SK-N-SH treated with all-trans-retinoic acid at 6 μM for 48 hours (cell line): Measurements from ENCODE around the gene OCIAD1.

Experiments
- GLIS3 ChIP-seq: fragments of 250-450 bp; sonication (Bioruptor Pico); IDR thresholded peaks from 2 replicates; pipeline ENCODE4 v1.5.0; 2020; ENCODE audit warnings: mild to moderate bottlenecking, moderate library complexity
- ISL1 ChIP-seq: fragments of 250-450 bp; sonication (Bioruptor Pico); IDR thresholded peaks from 2 replicates; pipeline ENCODE4 v2.1.2; 2022; ENCODE audit warnings: mild to moderate bottlenecking, moderate library complexity
- ZFP3 ChIP-seq: fragments of 250-450 bp; sonication (Bioruptor Pico); IDR thresholded peaks from 2 replicates; pipeline ENCODE4 v1.5.0; 2020; ENCODE audit warnings: mild to moderate bottlenecking, moderate library complexity
- ZFP30 ChIP-seq: fragments of 450-650 bp; formaldehyde crosslinking; IDR thresholded peaks from 2 replicates; pipeline ENCODE4 v1.5.0; 2022; ENCODE audit warnings: mild to moderate bottlenecking, moderate library complexity
- ZNF70 ChIP-seq: fragments of 450-650 bp; formaldehyde crosslinking; IDR thresholded peaks from 2 replicates; pipeline ENCODE4 v1.5.0; 2020; ENCODE audit warnings: mild to moderate bottlenecking, moderate library complexity
- TF ChIP-seq, protein P1 (sequence below): fragments of 250-450 bp; sonication (Bioruptor Pico); IDR thresholded peaks from 2 replicates; pipeline ENCODE4 v1.5.1; 2021; ENCODE audit warnings: mild to moderate bottlenecking, moderate library complexity
- TF ChIP-seq, protein P2 (sequence below): fragments of 250-450 bp; sonication (Bioruptor Pico); IDR thresholded peaks from 2 replicates; pipeline ENCODE4 v1.5.1; 2020; ENCODE audit warnings: low read depth, mild to moderate bottlenecking, moderate library complexity
- TF ChIP-seq, protein P3 (sequence below): fragments of 250-450 bp; sonication (Bioruptor Pico); IDR thresholded peaks from 2 replicates; pipeline ENCODE4 v1.8.0; 2020; ENCODE audit warnings: mild to moderate bottlenecking, moderate library complexity, borderline replicate concordance

DNA sequence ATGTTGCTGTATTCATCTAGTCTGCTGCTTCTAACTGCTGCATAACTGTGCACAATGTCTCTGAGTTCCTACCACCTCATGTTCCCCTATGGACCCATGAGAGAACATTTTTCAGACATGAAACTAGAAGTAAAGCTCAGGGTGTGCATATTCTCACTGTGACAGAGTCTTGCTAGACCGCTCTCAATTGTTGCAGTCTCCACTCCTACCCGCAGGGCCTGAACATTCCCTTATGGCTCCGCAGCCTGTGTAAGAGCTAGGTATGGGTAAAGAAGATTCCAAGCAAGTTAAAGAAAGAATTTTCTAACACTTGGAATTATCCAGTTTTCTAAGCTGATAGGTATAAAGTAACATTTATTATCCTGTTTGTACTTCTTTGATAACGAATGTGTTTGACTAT, 70.3 kb downstream of the OCIAD1 start:
- TF ChIP-seq, protein P1, sequence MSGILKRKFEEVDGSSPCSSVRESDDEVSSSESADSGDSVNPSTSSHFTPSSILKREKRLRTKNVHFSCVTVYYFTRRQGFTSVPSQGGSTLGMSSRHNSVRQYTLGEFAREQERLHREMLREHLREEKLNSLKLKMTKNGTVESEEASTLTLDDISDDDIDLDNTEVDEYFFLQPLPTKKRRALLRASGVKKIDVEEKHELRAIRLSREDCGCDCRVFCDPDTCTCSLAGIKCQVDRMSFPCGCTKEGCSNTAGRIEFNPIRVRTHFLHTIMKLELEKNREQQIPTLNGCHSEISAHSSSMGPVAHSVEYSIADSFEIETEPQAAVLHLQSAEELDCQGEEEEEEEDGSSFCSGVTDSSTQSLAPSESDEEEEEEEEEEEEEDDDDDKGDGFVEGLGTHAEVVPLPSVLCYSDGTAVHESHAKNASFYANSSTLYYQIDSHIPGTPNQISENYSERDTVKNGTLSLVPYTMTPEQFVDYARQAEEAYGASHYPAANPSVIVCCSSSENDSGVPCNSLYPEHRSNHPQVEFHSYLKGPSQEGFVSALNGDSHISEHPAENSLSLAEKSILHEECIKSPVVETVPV (CRISPR knock-in tag): no peak
- TF ChIP-seq, protein P2, sequence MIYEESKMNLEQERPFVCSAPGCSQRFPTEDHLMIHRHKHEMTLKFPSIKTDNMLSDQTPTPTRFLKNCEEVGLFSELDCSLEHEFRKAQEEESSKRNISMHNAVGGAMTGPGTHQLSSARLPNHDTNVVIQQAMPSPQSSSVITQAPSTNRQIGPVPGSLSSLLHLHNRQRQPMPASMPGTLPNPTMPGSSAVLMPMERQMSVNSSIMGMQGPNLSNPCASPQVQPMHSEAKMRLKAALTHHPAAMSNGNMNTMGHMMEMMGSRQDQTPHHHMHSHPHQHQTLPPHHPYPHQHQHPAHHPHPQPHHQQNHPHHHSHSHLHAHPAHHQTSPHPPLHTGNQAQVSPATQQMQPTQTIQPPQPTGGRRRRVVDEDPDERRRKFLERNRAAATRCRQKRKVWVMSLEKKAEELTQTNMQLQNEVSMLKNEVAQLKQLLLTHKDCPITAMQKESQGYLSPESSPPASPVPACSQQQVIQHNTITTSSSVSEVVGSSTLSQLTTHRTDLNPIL (CRISPR knock-in tag): no peak
- TF ChIP-seq, protein P3, sequence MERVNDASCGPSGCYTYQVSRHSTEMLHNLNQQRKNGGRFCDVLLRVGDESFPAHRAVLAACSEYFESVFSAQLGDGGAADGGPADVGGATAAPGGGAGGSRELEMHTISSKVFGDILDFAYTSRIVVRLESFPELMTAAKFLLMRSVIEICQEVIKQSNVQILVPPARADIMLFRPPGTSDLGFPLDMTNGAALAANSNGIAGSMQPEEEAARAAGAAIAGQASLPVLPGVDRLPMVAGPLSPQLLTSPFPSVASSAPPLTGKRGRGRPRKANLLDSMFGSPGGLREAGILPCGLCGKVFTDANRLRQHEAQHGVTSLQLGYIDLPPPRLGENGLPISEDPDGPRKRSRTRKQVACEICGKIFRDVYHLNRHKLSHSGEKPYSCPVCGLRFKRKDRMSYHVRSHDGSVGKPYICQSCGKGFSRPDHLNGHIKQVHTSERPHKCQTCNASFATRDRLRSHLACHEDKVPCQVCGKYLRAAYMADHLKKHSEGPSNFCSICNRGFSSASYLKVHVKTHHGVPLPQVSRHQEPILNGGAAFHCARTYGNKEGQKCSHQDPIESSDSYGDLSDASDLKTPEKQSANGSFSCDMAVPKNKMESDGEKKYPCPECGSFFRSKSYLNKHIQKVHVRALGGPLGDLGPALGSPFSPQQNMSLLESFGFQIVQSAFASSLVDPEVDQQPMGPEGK (CRISPR knock-in tag): no peak
- no peak for TF ChIP-seq ZFP3 (CRISPR knock-in tag)
- no peak for TF ChIP-seq ZFP30 (CRISPR knock-in tag)
- TF ChIP-seq ZNF70 (CRISPR knock-in tag): no peak
- TF ChIP-seq GLIS3 (CRISPR knock-in tag): no peak
- TF ChIP-seq ISL1: no peak
